Nephron (organoid): Measurements from ENCODE around the gene EEF2K.

Experiments used
- H3K27ac Mint-ChIP-seq, 3 experiments: 2 replicates each; pipeline ENCODE4 v1.8.0; 2020; ENCODE audit warnings: mixed read lengths in 3 of 3, mild to moderate bottlenecking in 2 of 3, moderate library complexity in 1 of 3
- H3K27me3 Mint-ChIP-seq: 2 replicates; pipeline ENCODE4 v1.8.0; 2021; ENCODE audit warnings: low read depth, mild to moderate bottlenecking, moderate library complexity, mixed read lengths
- H3K36me3 Mint-ChIP-seq: 2 replicates; pipeline ENCODE4 v1.8.0; 2020; ENCODE audit warnings: low read depth, mixed read lengths
- H3K4me1 Mint-ChIP-seq: 2 replicates; pipeline ENCODE4 v1.8.0; 2020; ENCODE audit warnings: mixed read lengths
- H3K4me3 Mint-ChIP-seq, 3 experiments: 2 replicates each; pipeline ENCODE4 v1.8.0; 2020; ENCODE audit warnings: mild to moderate bottlenecking in 3 of 3, mixed read lengths in 3 of 3, moderate library complexity in 2 of 3
- H3K9me3 Mint-ChIP-seq: 2 replicates; pipeline ENCODE4 v1.8.0; 2020; ENCODE audit warnings: mixed read lengths
- TF ChIP-seq, protein P1 (sequence below), 3 experiments: fragments of 200-600 bp; sonication (generic); IDR thresholded peaks; one replicate each; pipeline ENCODE4 v1.5.0; 2021; ENCODE audit warnings: antibody characterized with exemption in 3 of 3; ENCODE audit not compliant: unreplicated experiment in 3 of 3

Gene EEF2K

DNA sequence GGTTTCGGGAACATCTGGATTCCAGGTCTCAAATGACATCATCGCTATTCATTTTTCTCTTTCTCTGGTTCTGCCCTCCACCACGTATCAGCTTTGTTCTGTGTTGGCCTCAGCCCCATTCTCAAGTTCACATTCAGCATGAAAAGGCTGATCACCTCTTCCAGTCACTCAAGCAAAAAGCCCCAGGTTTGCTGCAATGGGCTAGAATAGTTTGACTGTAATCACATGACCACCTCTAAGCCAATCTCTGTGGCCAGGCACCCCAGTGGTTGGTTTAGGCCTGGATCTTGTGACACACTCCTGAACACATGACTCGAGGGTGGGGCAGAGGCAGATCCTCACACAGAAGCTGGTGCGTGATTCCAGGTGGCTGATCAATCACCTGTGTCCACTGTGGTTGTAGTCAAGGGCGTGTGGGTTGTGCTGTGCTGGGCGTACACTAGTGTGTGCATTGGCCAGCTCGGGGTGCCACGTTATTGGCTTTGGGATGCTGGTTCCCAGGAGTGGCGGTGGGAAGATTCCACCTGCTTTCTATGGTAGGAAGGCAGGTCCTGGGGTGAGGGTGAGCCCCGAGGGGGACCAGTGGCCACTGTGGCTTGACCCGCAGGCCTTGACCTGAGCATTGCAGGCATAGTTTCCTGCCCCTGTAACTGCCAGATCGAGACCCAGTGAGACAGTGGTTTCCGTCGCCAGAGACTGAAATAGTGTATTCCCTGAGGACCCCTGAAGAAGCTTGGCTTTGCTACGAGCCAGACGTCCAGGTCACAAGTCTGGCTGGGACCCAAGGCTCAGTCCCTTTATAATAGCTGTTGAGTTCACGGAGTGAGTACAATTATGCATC is 12.0 kb downstream of the EEF2K start:
- Mint-ChIP-seq H3K4me3 (no peak overlapping the region), H3K36me3 (peaks cover 20% of the 10 kb centered on the region), H3K27ac (no peak overlapping the region), H3K27me3 (no peaks in the 10 kb centered on the region), H3K9me3 (no peaks in the 10 kb centered on the region), H3K4me1 (peaks cover 27% of the 10 kb centered on the region)
- TF ChIP-seq, protein P1, sequence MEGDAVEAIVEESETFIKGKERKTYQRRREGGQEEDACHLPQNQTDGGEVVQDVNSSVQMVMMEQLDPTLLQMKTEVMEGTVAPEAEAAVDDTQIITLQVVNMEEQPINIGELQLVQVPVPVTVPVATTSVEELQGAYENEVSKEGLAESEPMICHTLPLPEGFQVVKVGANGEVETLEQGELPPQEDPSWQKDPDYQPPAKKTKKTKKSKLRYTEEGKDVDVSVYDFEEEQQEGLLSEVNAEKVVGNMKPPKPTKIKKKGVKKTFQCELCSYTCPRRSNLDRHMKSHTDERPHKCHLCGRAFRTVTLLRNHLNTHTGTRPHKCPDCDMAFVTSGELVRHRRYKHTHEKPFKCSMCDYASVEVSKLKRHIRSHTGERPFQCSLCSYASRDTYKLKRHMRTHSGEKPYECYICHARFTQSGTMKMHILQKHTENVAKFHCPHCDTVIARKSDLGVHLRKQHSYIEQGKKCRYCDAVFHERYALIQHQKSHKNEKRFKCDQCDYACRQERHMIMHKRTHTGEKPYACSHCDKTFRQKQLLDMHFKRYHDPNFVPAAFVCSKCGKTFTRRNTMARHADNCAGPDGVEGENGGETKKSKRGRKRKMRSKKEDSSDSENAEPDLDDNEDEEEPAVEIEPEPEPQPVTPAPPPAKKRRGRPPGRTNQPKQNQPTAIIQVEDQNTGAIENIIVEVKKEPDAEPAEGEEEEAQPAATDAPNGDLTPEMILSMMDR (IDR thresholded peaks at IDR 0.05; ENCODE audit: unreplicated experiment in 3 of 3): no peak

DNA sequence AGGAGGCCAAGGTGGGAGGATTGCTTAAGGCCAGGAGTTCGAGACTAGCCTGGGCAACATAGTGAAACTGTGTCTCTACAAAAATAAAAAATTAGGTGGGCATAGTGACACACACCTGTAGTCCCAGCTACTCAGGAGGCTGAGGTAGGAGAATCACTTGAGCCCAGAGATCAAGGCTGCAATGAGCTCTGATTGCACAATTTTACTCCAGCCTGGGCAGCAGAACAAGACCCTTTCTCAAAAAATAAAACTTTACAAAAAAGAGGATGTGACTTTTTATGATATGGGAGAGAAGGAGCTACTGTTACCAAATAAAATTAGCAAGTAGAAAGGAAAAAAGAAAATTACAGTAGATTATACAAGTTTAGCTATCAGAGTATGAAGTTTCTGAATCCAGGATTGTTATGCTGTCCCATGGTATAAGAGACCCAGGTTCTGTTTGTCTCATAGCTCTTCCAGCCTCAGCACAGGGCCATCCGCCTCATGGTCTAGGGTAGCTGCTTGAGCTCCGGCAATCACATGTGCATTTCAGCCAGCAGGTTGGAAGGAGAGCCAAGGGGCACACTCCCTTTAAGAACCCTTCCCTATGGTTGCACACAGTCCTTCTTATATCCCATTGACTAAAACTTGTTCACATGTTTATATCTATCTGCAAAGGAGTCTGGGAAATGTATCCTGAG is 13.5 kb downstream of the EEF2K start:
- H3K4me3 Mint-ChIP-seq: no peak overlapping the region
- H3K27ac Mint-ChIP-seq: peak overlapping the region; percentile 80 to 90 (median 86)
- peaks cover 20% of the 10 kb centered on the region for H3K4me1 Mint-ChIP-seq
- peaks cover 8% of the 10 kb centered on the region for H3K36me3 Mint-ChIP-seq
- TF ChIP-seq, protein P1 (IDR thresholded peaks at IDR 0.05; ENCODE audit: unreplicated experiment in 3 of 3): no peak
- H3K27me3 Mint-ChIP-seq: no peaks in the 10 kb centered on the region
- no peaks in the 10 kb centered on the region for H3K9me3 Mint-ChIP-seq

DNA sequence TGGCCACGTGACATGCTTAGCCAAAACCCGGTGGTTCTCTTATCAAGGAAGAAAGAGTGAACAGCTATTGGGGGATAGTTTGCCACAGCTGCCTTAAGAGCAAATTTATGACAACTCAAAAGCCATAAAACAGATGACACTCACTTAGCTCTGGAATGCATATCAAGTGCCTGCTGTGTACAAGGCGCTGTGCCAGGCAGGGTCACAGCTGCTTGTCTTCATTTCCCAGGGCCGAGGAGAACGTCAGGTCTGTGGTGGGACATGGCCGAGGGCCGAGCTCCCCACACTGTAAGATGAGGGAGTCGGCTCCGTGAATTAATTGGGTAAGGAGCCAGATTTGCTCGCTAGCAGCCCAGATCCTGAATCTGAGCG is 14.0 kb downstream of the EEF2K start:
- TF ChIP-seq, protein P1 (IDR thresholded peaks at IDR 0.05; ENCODE audit: unreplicated experiment in 3 of 3): no peak
- Mint-ChIP-seq H3K27ac (peak overlapping the region; percentile 80 to 90 (median 86)), H3K9me3 (no peaks in the 10 kb centered on the region), H3K4me3 (peak overlapping the region in 1 of 3 experiments; percentile 56), H3K36me3 (peaks cover 2% of the 10 kb centered on the region), H3K27me3 (no peaks in the 10 kb centered on the region), H3K4me1 (peaks cover 19% of the 10 kb centered on the region)

DNA sequence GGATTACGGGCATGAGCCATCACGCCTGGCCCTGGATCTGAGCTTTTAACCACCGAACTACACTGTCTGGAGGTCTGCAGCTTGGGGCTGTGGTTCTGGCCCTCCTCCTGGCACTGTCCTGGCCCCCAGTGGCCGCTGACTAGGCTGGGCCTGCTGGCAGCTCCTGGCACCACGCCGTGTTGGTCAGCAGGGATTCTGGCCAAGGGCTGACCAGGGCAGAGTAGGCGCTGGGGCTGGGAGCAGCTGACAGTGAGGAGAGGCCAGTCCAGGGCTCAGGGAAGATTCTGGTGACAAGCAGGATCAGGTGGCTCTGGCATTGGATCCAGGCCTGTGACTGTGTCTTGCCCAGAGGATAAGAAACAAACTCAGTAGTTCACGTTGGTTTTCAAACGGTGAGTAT is 14.6 kb downstream of the EEF2K start:
- Mint-ChIP-seq H3K27me3 (no peaks in the 10 kb centered on the region), H3K27ac (peak overlapping the region; percentile 38 to 80 (median 51)), H3K4me1 (peaks cover 19% of the 10 kb centered on the region), H3K9me3 (no peaks in the 10 kb centered on the region), H3K4me3 (no peak overlapping the region), H3K36me3 (no peaks in the 10 kb centered on the region)
- TF ChIP-seq, protein P1 (IDR thresholded peaks at IDR 0.05; ENCODE audit: unreplicated experiment in 3 of 3): no peak

DNA sequence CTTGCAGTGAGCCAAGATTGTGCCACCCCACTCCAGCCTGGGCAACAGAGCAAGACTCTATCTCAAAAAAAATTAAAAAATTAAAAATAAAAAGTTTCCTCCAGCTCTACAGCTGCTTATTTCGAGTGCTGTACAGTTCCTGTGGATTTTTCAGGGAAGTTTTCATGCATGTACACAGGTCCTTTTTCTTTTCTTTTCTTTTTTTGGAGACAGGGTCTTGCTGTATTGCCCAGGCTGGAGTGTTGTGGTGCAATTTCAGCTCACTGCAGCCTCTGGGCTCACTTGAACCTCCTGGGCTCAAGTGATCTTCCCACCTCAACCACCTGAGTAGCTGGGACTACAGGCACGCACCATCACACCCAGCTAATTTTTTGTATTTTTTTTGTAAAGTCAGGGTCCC is 15.9 kb downstream of the EEF2K start:
- H3K4me3 Mint-ChIP-seq: no peak overlapping the region
- no peaks in the 10 kb centered on the region for H3K36me3 Mint-ChIP-seq
- no peaks in the 10 kb centered on the region for H3K9me3 Mint-ChIP-seq
- H3K4me1 Mint-ChIP-seq: peaks cover 13% of the 10 kb centered on the region
- H3K27ac Mint-ChIP-seq: no peak overlapping the region
- no peaks in the 10 kb centered on the region for H3K27me3 Mint-ChIP-seq
- TF ChIP-seq, protein P1 (IDR thresholded peaks at IDR 0.05; ENCODE audit: unreplicated experiment in 3 of 3): no peak
